ENCODE data around the gene DCTPP1. TPM values are rescaled to one million over a fixed set of nuclear protein-coding genes. Genes with fewer than 3 reads are reported as not detected.

The DCTPP1 gene

DNA sequence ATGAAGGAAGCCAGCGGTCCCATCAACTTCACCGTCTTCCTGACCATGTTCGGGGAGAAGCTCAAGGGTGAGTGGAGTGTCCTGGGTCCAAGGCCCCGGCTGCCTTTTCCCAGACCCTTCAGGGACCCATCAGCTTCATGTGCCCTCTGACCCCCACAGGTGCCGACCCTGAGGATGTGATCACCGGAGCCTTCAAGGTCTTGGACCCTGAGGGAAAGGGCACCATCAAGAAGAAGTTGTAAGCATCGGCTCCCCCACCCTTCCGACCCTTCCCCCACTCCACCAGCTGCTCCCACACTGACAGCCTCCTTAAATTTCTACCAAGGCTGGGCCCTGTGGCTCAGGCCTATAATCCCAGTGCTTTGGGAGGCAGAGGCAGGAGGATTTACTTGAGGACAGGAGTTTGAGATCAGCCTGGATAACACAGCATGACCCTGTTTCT is 53.3 kb downstream of the DCTPP1 start:
- H3K79me2 ChIP-seq (ENCODE audit: control insufficient read depth, insufficient read depth, low read length), result no peaks in the 10 kb centered on the region
- H3K36me3 ChIP-seq (ENCODE audit: control insufficient read depth, insufficient read depth, low read length), result no peaks in the 10 kb centered on the region
- no peak overlapping the region for H2AK5ac ChIP-seq (ENCODE audit: low read length)
- H4K5ac ChIP-seq (ENCODE audit: low read length), result no peak overlapping the region
- H2BK120ac ChIP-seq (ENCODE audit: low read depth, low read length), result no peak overlapping the region
- H3K4ac ChIP-seq (ENCODE audit: low read depth, low read length), result no peak overlapping the region
- H3K27ac ChIP-seq (ENCODE audit: low read depth, low read length), result no peak overlapping the region
- H4K8ac ChIP-seq (ENCODE audit: low read depth, low read length), result no peak overlapping the region
- no peak overlapping the region for H2BK5ac ChIP-seq (ENCODE audit: low read length)
- H3K9ac ChIP-seq (ENCODE audit: low read length), result no peak overlapping the region
- no peak overlapping the region for H3K4me3 ChIP-seq (ENCODE audit: low read length)
- no peaks in the 10 kb centered on the region for H3K79me1 ChIP-seq (ENCODE audit: low read length)
- DNase-seq, result no peak
- no peak overlapping the region for H3K56ac ChIP-seq (ENCODE audit: low read length)
- H3K23ac ChIP-seq (ENCODE audit: low read length), result no peak overlapping the region
- H3K4me1 ChIP-seq (ENCODE audit: control insufficient read depth, low read depth, low read length), result peaks cover 4% of the 10 kb centered on the region
- no peak overlapping the region for H3K18ac ChIP-seq (ENCODE audit: low read length)
- H2BK15ac ChIP-seq (replicated peaks; ENCODE audit: low read depth), result no peak overlapping the region
- no peaks in the 10 kb centered on the region for H3K27me3 ChIP-seq (ENCODE audit: insufficient read depth, low read length, poor library complexity)
- no CpG with 5 or more reads among the region's 8 CpGs for WGBS (ENCODE audit: extremely low coverage, insufficient coverage, low lambda C conversion rate)
- H3K4me2 ChIP-seq (ENCODE audit: low read length), result no peak overlapping the region

DNA sequence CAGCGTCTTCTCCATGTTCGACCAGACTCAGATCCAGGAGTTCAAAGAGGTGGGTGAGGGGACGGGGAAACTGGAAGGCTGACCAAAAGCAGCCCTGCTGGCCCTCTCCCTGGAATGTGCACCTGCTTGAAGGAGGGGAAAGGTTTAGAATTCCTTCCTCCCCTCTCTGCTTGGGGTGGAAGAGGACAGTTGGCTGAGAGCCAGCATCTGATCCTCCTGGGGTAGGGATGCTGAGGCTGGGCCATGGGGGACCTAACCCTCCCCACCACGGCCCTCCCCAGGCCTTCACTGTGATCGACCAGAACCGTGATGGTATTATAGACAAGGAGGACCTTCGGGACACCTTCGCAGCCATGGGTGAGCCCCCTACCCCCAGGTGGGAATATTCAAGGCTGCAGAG is 54.0 kb downstream of the DCTPP1 start:
- Histone ChIP-seq H3K79me2 (ENCODE audit: control insufficient read depth, insufficient read depth, low read length) (no peaks in the 10 kb centered on the region), H3K36me3 (ENCODE audit: control insufficient read depth, insufficient read depth, low read length) (no peaks in the 10 kb centered on the region), H3K9ac (ENCODE audit: low read length) (no peak overlapping the region), H3K4me1 (ENCODE audit: control insufficient read depth, low read depth, low read length) (peaks cover 6% of the 10 kb centered on the region), H3K27me3 (ENCODE audit: insufficient read depth, low read length, poor library complexity) (no peaks in the 10 kb centered on the region), H4K5ac (ENCODE audit: low read length) (no peak overlapping the region), H2BK120ac (ENCODE audit: low read depth, low read length) (no peak overlapping the region), H2BK5ac (ENCODE audit: low read length) (no peak overlapping the region), H3K56ac (ENCODE audit: low read length) (peak overlapping the region; percentile 25), H3K4me2 (ENCODE audit: low read length) (no peak overlapping the region), H2BK15ac (replicated peaks; ENCODE audit: low read depth) (no peak overlapping the region), H3K18ac (ENCODE audit: low read length) (no peak overlapping the region), H4K8ac (ENCODE audit: low read depth, low read length) (no peak overlapping the region), H3K79me1 (ENCODE audit: low read length) (no peaks in the 10 kb centered on the region), H3K23ac (ENCODE audit: low read length) (no peak overlapping the region), H2AK5ac (ENCODE audit: low read length) (no peak overlapping the region), H3K4me3 (ENCODE audit: low read length) (no peak overlapping the region), H3K27ac (ENCODE audit: low read depth, low read length) (no peak overlapping the region), H3K4ac (ENCODE audit: low read depth, low read length) (no peak overlapping the region)
- no peak for DNase-seq
- no CpG with 5 or more reads among the region's 8 CpGs for WGBS (ENCODE audit: extremely low coverage, insufficient coverage, low lambda C conversion rate)

DNA sequence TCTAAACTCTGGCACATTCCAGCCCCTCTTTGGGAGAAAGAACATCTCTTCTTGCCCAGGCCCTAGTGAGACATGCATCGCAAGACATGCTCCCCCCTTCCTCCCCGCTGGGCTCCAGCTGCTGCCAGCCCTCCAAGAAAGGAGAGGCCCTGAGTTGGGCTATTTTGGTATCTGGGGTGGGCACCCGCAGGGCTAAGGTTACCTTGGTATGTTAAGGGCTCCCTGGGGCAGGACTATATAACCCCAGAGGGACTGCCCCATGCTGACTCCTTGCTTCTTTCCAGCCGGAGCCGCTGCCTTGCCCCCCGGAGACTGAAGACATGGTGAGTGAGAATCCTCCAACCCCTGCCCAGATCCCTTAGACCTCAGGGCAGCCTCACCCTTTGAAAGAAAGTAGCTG is 55.3 kb downstream of the DCTPP1 start, which contains the start of gene MYL11:
Gene MYL11, plus strand, starts transcription at position 265 of the 400 bp plus-strand sequence. Its CDS starts 56 bp downstream, at position 321.
- no peak within 1 kb of the TSS for H3K4me2 ChIP-seq (ENCODE audit: low read length)
- H2BK120ac ChIP-seq (ENCODE audit: low read depth, low read length), result no peak within 1 kb of the TSS
- peaks cover 6% of the 10 kb centered on the region for H3K4me1 ChIP-seq (ENCODE audit: control insufficient read depth, low read depth, low read length)
- no peak within 1 kb of the TSS for H2AK5ac ChIP-seq (ENCODE audit: low read length)
- H4K8ac ChIP-seq (ENCODE audit: low read depth, low read length), result no peak within 1 kb of the TSS
- H4K5ac ChIP-seq (ENCODE audit: low read length), result no peak within 1 kb of the TSS
- H3K56ac ChIP-seq (ENCODE audit: low read length), result peak within 1 kb of the TSS; percentile 25
- H3K4ac ChIP-seq (ENCODE audit: low read depth, low read length), result no peak within 1 kb of the TSS
- no peak within 1 kb of the TSS for H3K4me3 ChIP-seq (ENCODE audit: low read length)
- no CpG with 5 or more reads among the region's 6 CpGs for WGBS (ENCODE audit: extremely low coverage, insufficient coverage, low lambda C conversion rate)
- H3K27ac ChIP-seq (ENCODE audit: low read depth, low read length), result no peak within 1 kb of the TSS
- DNase-seq, result no peak
- H2BK5ac ChIP-seq (ENCODE audit: low read length), result no peak within 1 kb of the TSS
- H3K9ac ChIP-seq (ENCODE audit: low read length), result no peak within 1 kb of the TSS
- no peaks in the 10 kb centered on the region for H3K27me3 ChIP-seq (ENCODE audit: insufficient read depth, low read length, poor library complexity)
- no peak within 1 kb of the TSS for H3K23ac ChIP-seq (ENCODE audit: low read length)
- peaks cover 1% of the 10 kb centered on the region for H3K79me2 ChIP-seq (ENCODE audit: control insufficient read depth, insufficient read depth, low read length)
- H3K18ac ChIP-seq (ENCODE audit: low read length), result no peak within 1 kb of the TSS
- H3K79me1 ChIP-seq (ENCODE audit: low read length), result no peaks in the 10 kb centered on the region
- no peak within 1 kb of the TSS for H2BK15ac ChIP-seq (replicated peaks; ENCODE audit: low read depth)
- no peaks in the 10 kb centered on the region for H3K36me3 ChIP-seq (ENCODE audit: control insufficient read depth, insufficient read depth, low read length)

Small RNA genes lying within 50 kb of the gene (small RNA-seq; reads per million reads assigned to genes)
- gene RF00019 (ENCODE audit: insufficient read depth) (not detected), gene RF00406 (ENCODE audit: insufficient read depth) (not detected)
